Stimulated activated CD4-positive, alpha-beta T cell treated with anti-CD3 and anti-CD28 coated beads, Interleukin-1b, Interleukin-23, amount 100 ng/mL, for 48 hours (primary cell): Measurements from ENCODE around the gene ATP7B.
A peak's percentile ranks its signal among the peaks of the same experiment; 100 is the strongest.

Experiments
- DNase-seq: peaks from one replicate; pipeline ENCODE4 v3.0.0-alpha.2; 2020

Gene ATP7B

DNA sequence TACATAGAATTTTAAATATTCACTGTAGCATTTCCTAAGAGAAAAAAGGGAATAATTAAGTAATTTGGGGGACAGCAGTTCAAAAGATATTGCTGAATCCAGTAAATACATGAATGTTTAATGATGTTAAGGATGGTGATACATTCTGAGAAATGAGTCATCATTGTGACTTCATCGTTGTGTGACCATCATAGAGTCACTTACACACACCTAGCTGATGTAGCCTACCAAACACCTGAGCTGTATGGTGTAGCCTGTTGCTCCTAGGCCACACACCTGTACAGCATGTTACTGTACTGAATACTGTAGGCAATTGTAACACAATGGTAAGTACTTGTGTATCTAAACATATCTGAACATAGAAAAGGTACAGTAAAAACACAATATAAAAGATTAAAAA is 34.8 kb downstream of the ATP7B start:
- no peak for DNase-seq

GRCh38 chr13:51974482-51974881 is 36.8 kb downstream of the ATP7B start:
- no peak for DNase-seq

- DNase-seq: no peak
These were observed 39.5 kb downstream of the ATP7B start for GRCh38 chr13:51971520-51972426.

DNA sequence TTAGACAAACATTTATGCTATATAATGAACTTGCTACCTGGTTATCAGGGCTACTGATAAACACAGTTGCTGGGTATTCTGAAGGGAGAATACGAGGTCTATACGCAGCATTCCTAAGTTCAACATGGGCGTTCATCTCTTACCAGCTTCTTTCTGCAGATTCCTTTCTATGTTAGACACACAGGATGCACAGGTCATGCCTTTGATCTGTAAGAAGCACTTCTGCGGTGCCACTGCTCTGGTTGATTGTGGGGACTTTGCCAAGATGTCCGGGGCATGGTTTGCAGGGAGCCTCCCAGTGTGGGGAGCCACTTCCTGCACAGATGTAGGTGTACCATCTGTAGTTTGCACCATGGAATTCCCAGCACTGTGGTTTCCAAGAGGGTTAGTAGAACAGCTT is 40.9 kb downstream of the ATP7B start:
- no peak for DNase-seq

DNA sequence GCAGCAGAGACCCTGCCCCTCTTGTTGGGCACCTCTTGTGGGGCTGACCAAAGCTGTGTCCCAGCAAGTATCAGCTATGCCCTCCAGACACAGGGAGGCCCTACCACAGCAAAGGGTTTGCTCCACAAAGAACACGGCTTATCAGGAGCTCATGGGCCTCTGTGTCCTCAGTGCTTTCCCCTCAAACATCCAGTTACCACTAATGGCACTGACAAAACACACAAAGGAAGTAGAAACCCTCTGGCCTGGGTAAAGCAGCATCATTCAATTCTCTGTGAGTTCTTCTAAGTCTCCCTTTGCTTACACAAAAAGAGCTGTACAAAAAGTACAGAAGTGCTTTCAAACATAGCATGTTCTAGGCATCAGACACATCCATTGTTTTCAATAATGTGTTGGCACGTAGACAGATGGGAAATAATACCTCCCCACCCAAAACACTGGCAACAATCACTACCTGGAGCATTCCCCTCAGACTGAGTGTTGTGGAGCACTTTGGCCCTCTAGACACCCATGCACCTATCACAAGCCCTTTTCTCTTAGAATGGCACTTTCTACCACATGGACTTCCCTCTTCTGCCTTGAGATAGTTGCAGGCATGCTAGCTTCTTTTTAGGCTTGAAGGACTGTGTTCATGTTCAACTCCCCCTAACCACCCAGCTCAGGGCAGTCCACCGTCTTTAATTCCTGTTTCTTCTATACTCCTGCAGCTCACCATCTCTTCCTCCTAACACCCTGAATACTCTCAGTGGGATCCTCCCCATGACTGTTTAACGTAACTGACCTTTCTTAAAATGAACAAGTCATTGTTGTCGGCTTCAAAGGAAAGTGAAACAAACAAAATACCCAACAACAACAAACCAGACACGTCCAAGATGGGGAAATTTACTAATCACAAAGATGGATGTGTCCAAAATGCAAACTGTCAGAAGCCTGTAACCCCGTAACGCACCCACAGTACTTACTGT is 43.5 kb downstream of the ATP7B start:
- DNase-seq: no peak

GRCh38 chr13:51966186-51966585 is 45.1 kb downstream of the ATP7B start:
- no peak for DNase-seq

GRCh38 chr13:51961493-51962403 is 49.5 kb downstream of the ATP7B start:
- DNase-seq: no peak

- no peak for DNase-seq
These were observed 50.5 kb downstream of the ATP7B start for GRCh38 chr13:51960766-51961165.

DNA sequence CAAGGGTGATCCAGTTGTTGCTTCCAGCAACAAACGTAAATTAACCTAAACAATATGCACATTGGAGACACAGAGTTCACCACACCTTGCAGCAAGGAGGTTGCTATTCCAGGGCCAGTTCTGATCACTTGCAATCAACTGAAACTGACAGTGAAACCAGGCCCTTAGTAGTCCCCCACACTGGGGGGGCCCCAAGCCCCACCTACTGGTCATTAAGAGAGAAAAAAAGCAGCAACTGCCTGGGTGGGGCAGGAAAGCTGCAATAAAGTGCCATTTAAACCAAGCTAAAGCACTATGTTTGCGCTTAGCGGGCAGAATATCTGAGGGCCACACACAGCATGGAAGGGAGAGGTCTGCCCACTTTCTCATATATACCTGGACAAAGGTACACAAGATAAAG is 51.5 kb downstream of the ATP7B start:
- DNase-seq: no peak

GRCh38 chr13:51958217-51958547 is 53.1 kb downstream of the ATP7B start:
- DNase-seq: no peak

- DNase-seq: no peak
These were observed 53.7 kb downstream of the ATP7B start for GRCh38 chr13:51957377-51958216.

GRCh38 chr13:51956717-51957116 is 54.5 kb downstream of the ATP7B start:
- DNase-seq: no peak

GRCh38 chr13:51955816-51956603 is 55.2 kb downstream of the ATP7B start:
- no peak for DNase-seq

GRCh38 chr13:51955281-51955771 is 55.9 kb downstream of the ATP7B start:
- DNase-seq: no peak

DNA sequence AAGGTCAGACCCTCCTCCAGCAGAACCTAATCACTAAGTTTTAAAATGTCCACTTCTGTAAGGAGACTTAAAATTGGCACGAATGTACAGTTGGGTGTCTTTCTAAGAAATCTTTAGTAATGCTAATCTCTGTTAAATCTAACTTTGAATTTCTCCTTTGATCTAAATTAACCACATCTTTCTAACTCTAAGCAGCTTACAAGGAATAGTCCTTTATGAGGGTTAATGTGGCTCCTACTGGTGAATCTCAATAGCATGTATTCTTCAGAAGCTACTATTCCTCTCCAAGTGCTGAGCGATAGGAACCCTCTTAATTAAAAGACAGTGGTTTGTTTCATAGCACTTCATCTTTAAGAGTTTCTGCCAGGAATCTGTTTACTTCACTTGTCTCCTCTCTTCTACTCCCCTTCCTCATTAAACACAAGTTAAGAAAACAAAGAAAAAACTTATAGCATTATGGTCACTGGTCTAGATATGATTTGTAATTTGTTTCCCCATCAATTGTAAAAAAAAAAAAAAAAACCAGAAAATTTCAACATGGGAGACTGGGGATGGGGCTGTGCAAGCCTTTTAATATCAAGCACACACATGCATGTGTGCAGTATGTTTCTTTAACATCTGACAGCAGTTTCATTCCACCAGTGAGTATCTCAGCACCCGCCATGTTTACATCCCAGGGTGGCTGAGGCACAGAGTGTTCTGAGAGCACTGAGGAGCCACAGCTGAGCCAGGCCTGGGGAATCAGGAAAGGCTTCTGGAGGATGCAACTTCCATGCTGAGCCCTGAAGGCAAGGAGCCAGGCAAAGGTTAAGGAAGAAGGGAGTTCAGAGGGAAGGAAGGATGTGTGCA is 57.7 kb downstream of the ATP7B start:
- no peak for DNase-seq

GRCh38 chr13:51950722-51951121 is 60.5 kb downstream of the ATP7B start:
- peak; percentile 16 for DNase-seq

- DNase-seq: no peak
These were observed 65.0 kb downstream of the ATP7B start for GRCh38 chr13:51946163-51946669.

DNA sequence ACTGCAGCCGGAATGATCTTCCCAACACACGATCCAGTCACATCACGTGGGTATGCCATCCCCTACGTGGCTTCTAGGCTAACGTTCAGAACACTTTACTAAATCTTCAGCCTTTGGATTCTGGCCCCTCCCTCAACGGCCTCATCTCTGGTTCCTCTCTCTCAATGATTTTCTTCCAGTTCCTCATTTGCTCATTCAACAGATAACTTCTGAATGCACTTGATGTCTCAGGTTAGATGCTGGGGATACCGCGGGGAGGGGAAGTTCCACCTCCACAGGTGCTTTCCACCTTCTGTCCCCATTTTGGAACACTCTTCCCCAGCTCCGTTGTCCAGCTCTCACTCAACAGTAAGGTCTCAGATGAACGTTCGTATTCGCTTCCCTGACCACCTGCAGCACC is 66.1 kb downstream of the ATP7B start:
- no peak for DNase-seq

DNA sequence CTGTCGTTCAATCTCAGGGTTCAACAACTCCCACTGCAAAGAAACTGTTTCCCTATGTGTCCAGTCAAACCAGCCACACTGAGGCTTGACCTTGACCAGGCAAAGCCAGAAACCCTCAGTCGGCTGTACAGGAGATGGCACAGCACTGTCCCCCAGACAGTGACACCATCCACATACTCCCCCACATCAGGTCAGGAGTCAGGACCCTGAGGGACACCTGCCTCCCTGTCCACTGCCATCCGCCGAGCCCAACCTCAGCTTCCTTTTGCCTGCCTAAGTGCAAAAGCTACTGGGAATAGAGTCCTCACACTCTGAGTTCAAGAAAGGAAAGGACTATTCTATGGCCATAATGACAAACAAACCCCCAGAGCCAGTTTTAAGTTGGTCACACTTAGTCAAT is 66.8 kb downstream of the ATP7B start:
- no peak for DNase-seq

DNA sequence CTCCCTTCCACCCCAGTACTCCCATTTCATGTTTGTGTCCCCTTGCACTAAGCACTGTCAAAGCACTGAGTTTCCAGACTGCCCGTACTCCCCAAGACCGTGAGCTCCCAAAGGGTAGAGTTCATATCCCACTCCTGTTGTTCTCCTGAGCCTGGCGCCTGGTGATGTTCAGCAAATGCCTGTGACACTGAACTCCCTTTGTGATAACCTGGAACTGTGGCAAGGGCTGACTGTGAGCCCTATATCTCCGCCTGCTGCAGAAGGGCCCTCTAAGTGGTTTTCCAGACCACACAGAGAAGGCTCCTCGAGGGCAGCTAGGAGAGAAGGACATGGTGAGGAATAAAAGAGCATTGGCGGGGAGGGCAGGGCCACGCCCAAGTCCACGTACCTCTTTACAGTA is 67.5 kb downstream of the ATP7B start:
- no peak for DNase-seq
